Neural cell (in vitro differentiated cells): Measurements from ENCODE around the gene PCDHB6. TPM values are rescaled to one million over a fixed set of nuclear protein-coding genes. Genes with fewer than 3 reads are reported as not detected.

ENCODE experiments used
- H2AFZ ChIP-seq: fragments of 200-600, 300-800 bp; sonication (generic), shearing (Covaris generic); 2 replicates; pipeline ENCODE4 v1.6.0; 2014; ENCODE audit warnings: low read depth, mild to moderate bottlenecking, antibody characterized with exemption, low read length, moderate library complexity
- H3F3A ChIP-seq: fragments of 200-600 bp; shearing (Covaris generic); 2 replicates; pipeline ENCODE4 v1.6.1; 2016; ENCODE audit warnings: mild to moderate bottlenecking, moderate library complexity, mixed read lengths, antibody characterized with exemption, low read length; ENCODE audit not compliant: insufficient read depth, poor library complexity, severe bottlenecking
- H3K27ac ChIP-seq: fragments of 200-600, 300-800 bp; sonication (generic), shearing (Covaris generic); 2 replicates; pipeline ENCODE4 v1.5.1; 2014; ENCODE audit warnings: mild to moderate bottlenecking, low read length, moderate library complexity
- H3K27me3 ChIP-seq: fragments of 300-800, 200-600 bp; sonication (generic), shearing (Covaris generic); 2 replicates; pipeline ENCODE4 v1.6.0; 2014; ENCODE audit warnings: mild to moderate bottlenecking, low read depth, low read length, moderate library complexity; ENCODE audit not compliant: insufficient read depth
- H3K36me3 ChIP-seq: fragments of 300-800, 200-600 bp; sonication (generic), shearing (Covaris generic); 2 replicates; pipeline ENCODE4 v1.5.1; 2014; ENCODE audit warnings: mild to moderate bottlenecking, antibody characterized with exemption, low read length, moderate library complexity; ENCODE audit not compliant: insufficient read depth
- H3K4me2 ChIP-seq: fragments of 300-800, 200-600 bp; sonication (generic), shearing (Covaris generic); 2 replicates; pipeline ENCODE4 v1.6.0; 2014; ENCODE audit warnings: mild to moderate bottlenecking, low read length
- H3K4me3 ChIP-seq: fragments of 300-800, 200-600 bp; sonication (generic), shearing (Covaris generic); 2 replicates; pipeline ENCODE4 v1.5.1; 2014; ENCODE audit warnings: mild to moderate bottlenecking, low read length, moderate library complexity
- H3K79me2 ChIP-seq: fragments of 200-600 bp; shearing (Covaris generic); replicated peaks from 2 replicates; pipeline ENCODE4 v1.6.0; 2014; ENCODE audit warnings: mild to moderate bottlenecking, low read length, moderate library complexity; ENCODE audit not compliant: insufficient read depth
- H3K9ac ChIP-seq: fragments of 300-800, 200-600 bp; sonication (generic), shearing (Covaris generic); 2 replicates; pipeline ENCODE4 v1.6.1; 2016; ENCODE audit warnings: mild to moderate bottlenecking, low read length, mixed read lengths
- H3K9me2 ChIP-seq: fragments of 200-600 bp; shearing (Covaris generic); 2 replicates; pipeline ENCODE4 v1.6.1; 2016; ENCODE audit warnings: mild to moderate bottlenecking, low read length, mixed read lengths; ENCODE audit not compliant: insufficient read depth
- H3K9me3 ChIP-seq: fragments of 200-600, 300-800 bp; sonication (generic), shearing (Covaris generic); 2 replicates; pipeline ENCODE4 v1.6.1; 2016; ENCODE audit warnings: mild to moderate bottlenecking, mixed run types, low read length, moderate library complexity, mixed read lengths
- H4K20me1 ChIP-seq: fragments of 200-600 bp; shearing (Covaris generic); 2 replicates; pipeline ENCODE4 v1.6.1; 2016; ENCODE audit warnings: mild to moderate bottlenecking, mixed run types; ENCODE audit not compliant: insufficient read depth
- EP300 ChIP-seq: fragments of 450-650 bp; conservative IDR thresholded peaks from 2 replicates; pipeline ENCODE4 v1.6.1; 2014; ENCODE audit warnings: antibody characterized with exemption, mild to moderate bottlenecking, moderate library complexity; ENCODE audit not compliant: poor library complexity, severe bottlenecking
- EZH2 ChIP-seq: fragments of 200-600, 300-800 bp; shearing (Covaris generic), sonication (generic); IDR thresholded peaks from 2 replicates; pipeline ENCODE4 v1.6.1; 2014; ENCODE audit warnings: antibody characterized with exemption, low read length, borderline replicate concordance, mild to moderate bottlenecking; ENCODE audit not compliant: insufficient read depth, poor library complexity, severe bottlenecking
- MXI1 ChIP-seq: fragments of 450-650 bp; conservative IDR thresholded peaks from 2 replicates; pipeline ENCODE4 v1.6.1; 2014; ENCODE audit warnings: antibody characterized with exemption, mild to moderate bottlenecking; ENCODE audit not compliant: poor library complexity, severe bottlenecking
- POLR2AphosphoS5 ChIP-seq: IDR thresholded peaks from 2 replicates; pipeline ENCODE4 v1.6.1; 2012
- RAD21 ChIP-seq: fragments of 450-650 bp; conservative IDR thresholded peaks from 2 replicates; pipeline ENCODE4 v1.6.1; 2014; ENCODE audit warnings: antibody characterized with exemption, mild to moderate bottlenecking, moderate library complexity
- SMC3 ChIP-seq: fragments of 450-650 bp; conservative IDR thresholded peaks from 2 replicates; pipeline ENCODE4 v1.6.1; 2014; ENCODE audit warnings: antibody characterized with exemption, mild to moderate bottlenecking, moderate library complexity; ENCODE audit not compliant: poor library complexity
- TAF1 ChIP-seq: IDR thresholded peaks from 2 replicates; pipeline ENCODE4 v1.6.1; 2012; ENCODE audit warnings: low read depth
- polyA plus RNA-seq: library from polyadenylated mRNA; depleted of rRNA; stranded (reverse); fragments of >200 nt; gene quantifications from 2 replicates; pipeline ENCODE4 v1.2.3, GENCODE V29; 2014
- TF ChIP-seq, protein P1 (sequence below): IDR thresholded peaks from 2 replicates; pipeline ENCODE4 v1.6.1; 2012; ENCODE audit warnings: borderline replicate concordance
- TF ChIP-seq, protein P2 (sequence below): fragments of 450-650 bp; IDR thresholded peaks from 2 replicates; pipeline ENCODE4 v1.5.1; 2014; ENCODE audit warnings: antibody characterized with exemption, mild to moderate bottlenecking, moderate library complexity; ENCODE audit not compliant: poor library complexity, severe bottlenecking

PCDHB6 gene
- polyA plus RNA-seq, 1 donor from 2014 or later = 1.7 TPM

DNA sequence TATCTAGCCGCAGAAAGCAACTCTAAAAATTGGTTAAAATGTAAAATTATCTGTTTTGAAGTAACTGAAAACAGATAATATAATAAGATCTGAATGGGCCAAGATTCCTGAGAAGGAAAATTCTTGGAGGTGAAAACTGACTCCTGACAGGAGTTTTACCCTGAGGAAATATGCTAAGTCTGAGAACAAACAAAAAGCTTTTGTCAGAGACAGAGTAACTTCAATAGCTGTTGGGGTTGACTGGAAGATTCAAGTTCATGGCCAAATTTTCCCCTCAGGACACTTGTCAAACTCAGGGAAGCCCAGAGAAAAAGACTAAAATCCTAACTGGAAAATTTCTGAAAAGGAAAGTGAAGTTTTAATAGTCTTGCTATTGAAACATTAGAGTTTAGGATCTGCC lies 22.6 kb upstream of the PCDHB6 start:
- TF ChIP-seq, protein P1, sequence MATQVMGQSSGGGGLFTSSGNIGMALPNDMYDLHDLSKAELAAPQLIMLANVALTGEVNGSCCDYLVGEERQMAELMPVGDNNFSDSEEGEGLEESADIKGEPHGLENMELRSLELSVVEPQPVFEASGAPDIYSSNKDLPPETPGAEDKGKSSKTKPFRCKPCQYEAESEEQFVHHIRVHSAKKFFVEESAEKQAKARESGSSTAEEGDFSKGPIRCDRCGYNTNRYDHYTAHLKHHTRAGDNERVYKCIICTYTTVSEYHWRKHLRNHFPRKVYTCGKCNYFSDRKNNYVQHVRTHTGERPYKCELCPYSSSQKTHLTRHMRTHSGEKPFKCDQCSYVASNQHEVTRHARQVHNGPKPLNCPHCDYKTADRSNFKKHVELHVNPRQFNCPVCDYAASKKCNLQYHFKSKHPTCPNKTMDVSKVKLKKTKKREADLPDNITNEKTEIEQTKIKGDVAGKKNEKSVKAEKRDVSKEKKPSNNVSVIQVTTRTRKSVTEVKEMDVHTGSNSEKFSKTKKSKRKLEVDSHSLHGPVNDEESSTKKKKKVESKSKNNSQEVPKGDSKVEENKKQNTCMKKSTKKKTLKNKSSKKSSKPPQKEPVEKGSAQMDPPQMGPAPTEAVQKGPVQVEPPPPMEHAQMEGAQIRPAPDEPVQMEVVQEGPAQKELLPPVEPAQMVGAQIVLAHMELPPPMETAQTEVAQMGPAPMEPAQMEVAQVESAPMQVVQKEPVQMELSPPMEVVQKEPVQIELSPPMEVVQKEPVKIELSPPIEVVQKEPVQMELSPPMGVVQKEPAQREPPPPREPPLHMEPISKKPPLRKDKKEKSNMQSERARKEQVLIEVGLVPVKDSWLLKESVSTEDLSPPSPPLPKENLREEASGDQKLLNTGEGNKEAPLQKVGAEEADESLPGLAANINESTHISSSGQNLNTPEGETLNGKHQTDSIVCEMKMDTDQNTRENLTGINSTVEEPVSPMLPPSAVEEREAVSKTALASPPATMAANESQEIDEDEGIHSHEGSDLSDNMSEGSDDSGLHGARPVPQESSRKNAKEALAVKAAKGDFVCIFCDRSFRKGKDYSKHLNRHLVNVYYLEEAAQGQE = no peak
- no peak for TF ChIP-seq SMC3
- TF ChIP-seq RAD21 = no peak
- TF ChIP-seq, protein P2, sequence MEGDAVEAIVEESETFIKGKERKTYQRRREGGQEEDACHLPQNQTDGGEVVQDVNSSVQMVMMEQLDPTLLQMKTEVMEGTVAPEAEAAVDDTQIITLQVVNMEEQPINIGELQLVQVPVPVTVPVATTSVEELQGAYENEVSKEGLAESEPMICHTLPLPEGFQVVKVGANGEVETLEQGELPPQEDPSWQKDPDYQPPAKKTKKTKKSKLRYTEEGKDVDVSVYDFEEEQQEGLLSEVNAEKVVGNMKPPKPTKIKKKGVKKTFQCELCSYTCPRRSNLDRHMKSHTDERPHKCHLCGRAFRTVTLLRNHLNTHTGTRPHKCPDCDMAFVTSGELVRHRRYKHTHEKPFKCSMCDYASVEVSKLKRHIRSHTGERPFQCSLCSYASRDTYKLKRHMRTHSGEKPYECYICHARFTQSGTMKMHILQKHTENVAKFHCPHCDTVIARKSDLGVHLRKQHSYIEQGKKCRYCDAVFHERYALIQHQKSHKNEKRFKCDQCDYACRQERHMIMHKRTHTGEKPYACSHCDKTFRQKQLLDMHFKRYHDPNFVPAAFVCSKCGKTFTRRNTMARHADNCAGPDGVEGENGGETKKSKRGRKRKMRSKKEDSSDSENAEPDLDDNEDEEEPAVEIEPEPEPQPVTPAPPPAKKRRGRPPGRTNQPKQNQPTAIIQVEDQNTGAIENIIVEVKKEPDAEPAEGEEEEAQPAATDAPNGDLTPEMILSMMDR = no peak
- no peak for TF ChIP-seq MXI1
- no peak for TF ChIP-seq POLR2AphosphoS5
- no peak for TF ChIP-seq EZH2
- TF ChIP-seq TAF1 = no peak
- no peak for TF ChIP-seq EP300
- no peaks in the 10 kb centered on the region for H3K9me2 ChIP-seq
- H3K9me3 ChIP-seq = peaks cover 4% of the 10 kb centered on the region
- H3K79me2 ChIP-seq = no peaks in the 10 kb centered on the region
- H3K4me3 ChIP-seq = no peak overlapping the region
- no peak overlapping the region for H3K4me2 ChIP-seq
- no peaks in the 10 kb centered on the region for H4K20me1 ChIP-seq
- H3K36me3 ChIP-seq = peaks cover 1% of the 10 kb centered on the region
- H3F3A ChIP-seq = no peaks in the 10 kb centered on the region
- no peak overlapping the region for H2AFZ ChIP-seq
- no peak overlapping the region for H3K9ac ChIP-seq
- no peak overlapping the region for H3K27ac ChIP-seq
- no peaks in the 10 kb centered on the region for H3K27me3 ChIP-seq

DNA sequence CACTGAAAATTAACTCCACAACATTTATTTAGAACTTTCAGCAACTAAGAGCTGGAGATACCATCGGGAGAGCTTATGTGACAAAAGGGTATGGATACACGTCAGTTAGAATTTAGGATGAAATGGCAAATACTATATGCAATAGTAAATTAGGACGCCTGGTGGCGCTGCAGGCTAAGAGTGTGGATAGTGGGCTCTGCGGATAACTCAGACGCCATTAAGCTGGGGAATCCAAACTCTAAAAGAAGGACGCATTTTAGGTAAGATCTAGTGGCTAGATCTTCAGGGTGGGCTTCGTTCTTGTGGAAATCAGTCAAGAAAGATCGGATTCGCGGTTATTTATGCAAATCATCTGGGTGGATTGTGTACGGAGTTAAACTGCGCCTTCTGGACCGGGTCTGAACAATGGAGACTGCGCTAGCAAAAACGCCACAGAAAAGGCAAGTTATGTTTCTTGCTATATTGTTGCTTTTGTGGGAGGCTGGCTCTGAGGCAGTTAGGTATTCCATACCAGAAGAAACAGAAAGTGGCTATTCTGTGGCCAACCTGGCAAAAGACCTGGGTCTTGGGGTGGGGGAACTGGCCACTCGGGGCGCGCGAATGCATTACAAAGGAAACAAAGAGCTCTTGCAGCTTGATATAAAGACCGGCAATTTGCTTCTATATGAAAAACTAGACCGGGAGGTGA lies 14.7 kb upstream of the PCDHB6 start, which contains the start of gene PCDHB5:
PCDHB5 (plus strand) TSS at position 177 of the 688 bp plus-strand sequence; CDS start at position 406, 229 bp downstream.
- Histone ChIP-seq H3K27me3 (no peaks in the 10 kb centered on the region), H3K4me3 (peak within 1 kb of the TSS; percentile 6), H3K27ac (no peak within 1 kb of the TSS), H3K9ac (no peak within 1 kb of the TSS), H3K36me3 (peaks cover 13% of the 10 kb centered on the region), H3K9me3 (peaks cover 42% of the 10 kb centered on the region), H3K4me2 (no peak within 1 kb of the TSS), H3F3A (no peaks in the 10 kb centered on the region), H3K79me2 (no peaks in the 10 kb centered on the region), H4K20me1 (no peaks in the 10 kb centered on the region), H3K9me2 (no peaks in the 10 kb centered on the region), H2AFZ (no peak within 1 kb of the TSS)
- TF ChIP-seq POLR2AphosphoS5 (no peak), RAD21 (no peak)
- TF ChIP-seq, protein P2 = peak; percentile 21
- TF ChIP-seq, protein P1 = no peak
